Smooth muscle cell (in vitro differentiated cells): ENCODE data around the gene PCGF3. TPM values are rescaled to one million over a fixed set of nuclear protein-coding genes. Genes with fewer than 3 reads are reported as not detected.

Experiments
- DNase-seq: peaks from one replicate; lab custom pipeline; 2025; ENCODE audit not compliant: unreplicated experiment; lab: John Stamatoyannopoulos, UW
- H2AFZ ChIP-seq: fragments of 200-600 bp; sonication (generic); 2 replicates; pipeline ENCODE4 v1.6.0; 2016; ENCODE audit warnings: antibody characterized with exemption, low read depth, mild to moderate bottlenecking
- H3F3A ChIP-seq: fragments of 200-600 bp; sonication (generic); 2 replicates; pipeline ENCODE4 v1.6.0; 2017; ENCODE audit warnings: antibody characterized with exemption, low read depth
- H3K27ac ChIP-seq: fragments of 200-600 bp; sonication (generic); 2 replicates; pipeline ENCODE4 v1.5.1; 2016; ENCODE audit warnings: low read depth, mild to moderate bottlenecking
- H3K27me3 ChIP-seq: fragments of 200-600 bp; sonication (generic); 2 replicates; pipeline ENCODE4 v1.6.1; 2016; ENCODE audit warnings: low read depth, mild to moderate bottlenecking
- H3K36me3 ChIP-seq: fragments of 200-600 bp; sonication (generic); 2 replicates; pipeline ENCODE4 v1.5.1; 2016; ENCODE audit warnings: low read depth
- H3K4me1 ChIP-seq: fragments of 200-600 bp; sonication (generic); 2 replicates; pipeline ENCODE4 v1.5.1; 2016; ENCODE audit warnings: low read depth
- H3K4me2 ChIP-seq: fragments of 200-600 bp; sonication (generic); 2 replicates; pipeline ENCODE4 v1.6.0; 2016; ENCODE audit warnings: mild to moderate bottlenecking
- H3K4me3 ChIP-seq: fragments of 200-600 bp; sonication (generic); 2 replicates; pipeline ENCODE4 v1.5.1; 2016; ENCODE audit warnings: mild to moderate bottlenecking
- H3K79me2 ChIP-seq: fragments of 200-600 bp; sonication (generic); 2 replicates; pipeline ENCODE4 v1.6.0; 2016; ENCODE audit warnings: low read depth, mild to moderate bottlenecking
- H3K9ac ChIP-seq: fragments of 200-600 bp; sonication (generic); 2 replicates; pipeline ENCODE4 v1.6.0; 2016; ENCODE audit warnings: low read depth
- H3K9me3 ChIP-seq: fragments of 200-600 bp; sonication (generic); replicated peaks from 2 replicates; pipeline ENCODE4 v1.5.1; 2016; ENCODE audit warnings: low read depth
- H4K20me1 ChIP-seq: fragments of 200-600 bp; sonication (generic); 2 replicates; pipeline ENCODE4 v1.6.0; 2016; ENCODE audit warnings: low read depth
- CTCF ChIP-seq: fragments of 200-600 bp; sonication (generic); IDR thresholded peaks from 2 replicates; pipeline ENCODE4 v1.5.1; 2017; ENCODE audit warnings: borderline replicate concordance, mild to moderate bottlenecking, antibody characterized with exemption; ENCODE audit not compliant: insufficient read depth, poor library complexity, severe bottlenecking
- WGBS: methylation state at CpG from one replicate; pipeline ENCODE4 v1.1.7; 2016; ENCODE audit warnings: low lambda C conversion rate; 5-methylcytosine and 5-hydroxymethylcytosine counted together
- polyA plus RNA-seq: library from polyadenylated mRNA; unstranded; fragments of >200 nt; fragmentation: Nextera tagmentation; extraction: Ambion mirVana; gene quantifications from 2 replicates; pipeline ENCODE4 v1.2.1, GENCODE V29; 2016
- total RNA-seq: library from RNA; depleted of rRNA; stranded (reverse); fragments of >200 nt; gene quantifications from 2 replicates; pipeline ENCODE4 v1.2.3, GENCODE V29; 2014

The PCGF3 gene
- total and polyA plus RNA-seq, 2 experiments from 2014 or later: 29.6 to 45.4 TPM

GRCh38 chr4:717601-718320 is 12.1 kb downstream of the PCGF3 start:
- Histone ChIP-seq H3K4me2 (no peak overlapping the region), H3K4me1 (no peaks in the 10 kb centered on the region), H3K27ac (no peak overlapping the region), H3K9ac (no peak overlapping the region), H3K9me3 (no peaks in the 10 kb centered on the region), H3K27me3 (no peaks in the 10 kb centered on the region), H3K79me2 (peaks cover 84% of the 10 kb centered on the region), H4K20me1 (peaks cover 91% of the 10 kb centered on the region), H2AFZ (no peak overlapping the region), H3K4me3 (no peak overlapping the region), H3F3A (no peaks in the 10 kb centered on the region), H3K36me3 (no peaks in the 10 kb centered on the region)
- TF ChIP-seq CTCF: no peak
- WGBS: 93% methylated on average over 26 of the region's 34 CpGs
- DNase-seq: no peak

- DNase-seq: no peak
- Histone ChIP-seq H3K9me3 (no peaks in the 10 kb centered on the region), H3K27ac (no peak overlapping the region), H3K4me3 (no peak overlapping the region), H2AFZ (no peak overlapping the region), H3K36me3 (no peaks in the 10 kb centered on the region), H3K79me2 (peaks cover 84% of the 10 kb centered on the region), H3F3A (no peaks in the 10 kb centered on the region), H3K4me1 (no peaks in the 10 kb centered on the region), H3K9ac (no peak overlapping the region), H4K20me1 (peaks cover 90% of the 10 kb centered on the region), H3K4me2 (no peak overlapping the region), H3K27me3 (no peaks in the 10 kb centered on the region)
- no peak for TF ChIP-seq CTCF
- WGBS: 96% methylated on average over 8 of the region's 8 CpGs
Observed at GRCh38 chr4:718460-718859, 12.8 kb downstream of the PCGF3 start.

- Histone ChIP-seq H3K4me3 (no peak overlapping the region), H3K4me2 (no peak overlapping the region), H3K27me3 (no peaks in the 10 kb centered on the region), H3K36me3 (no peaks in the 10 kb centered on the region), H4K20me1 (peaks cover 90% of the 10 kb centered on the region), H3F3A (no peaks in the 10 kb centered on the region), H3K9me3 (no peaks in the 10 kb centered on the region), H2AFZ (no peak overlapping the region), H3K27ac (no peak overlapping the region), H3K79me2 (peaks cover 84% of the 10 kb centered on the region), H3K4me1 (no peaks in the 10 kb centered on the region), H3K9ac (no peak overlapping the region)
- no peak for DNase-seq
- no peak for TF ChIP-seq CTCF
- WGBS: 99% methylated on average over 58 of the region's 59 CpGs
Observed at GRCh38 chr4:720111-720860, 14.7 kb downstream of the PCGF3 start.
